H1 (cell line): ENCODE data around the gene VPS37D. TPM values are rescaled to one million over a fixed set of nuclear protein-coding genes. Genes with fewer than 3 reads are reported as not detected.
"Not testable (repeated sequence)": the region's sequence is repeated elsewhere in the genome, so short reads cannot be mapped to it uniquely, and the experiment has no call there.

Experiments used
- CTCF ChIA-PET: fragments of 300-600 bp; sonication (Branson Sonifier 250); formaldehyde crosslinking; loops from one replicate; lab custom pipeline; 2021; ENCODE audit not compliant: partially characterized antibody; lab: Charles Lee
- POLR2A ChIA-PET: fragments of 300-600 bp; sonication (Branson Sonifier 250); formaldehyde crosslinking; loops from one replicate; lab custom pipeline; 2021; ENCODE audit warnings: inconsistent platforms; ENCODE audit not compliant: partially characterized antibody; lab: Charles Lee
- DNase-seq, 2 experiments: peaks; one replicate each; pipeline versions ENCODE4 v3.0.0 to v3.0.0-alpha.2; 2010 to 2022; ENCODE audit warnings: low spot score in 2 of 2, low read depth in 1 of 2, mixed read lengths in 1 of 2
- FAIRE-seq: peaks from 2 replicates; lab custom pipeline; 2011; peaks lifted over from hg19 to GRCh38; lab: Jason Lieb, UNC
- H2AFZ ChIP-seq: 2 replicates; pipeline ENCODE4 v1.8.1; 2012; ENCODE audit warnings: low read length, inconsistent platforms
- H2AK5ac ChIP-seq: 2 replicates; pipeline ENCODE4 v1.6.1; 2013; ENCODE audit warnings: low read depth, low read length
- H2BK120ac ChIP-seq: replicated peaks from 2 replicates; pipeline ENCODE3; 2013; ENCODE audit warnings: low read depth, low read length, inconsistent platforms
- H2BK12ac ChIP-seq: 2 replicates; pipeline ENCODE4 v1.6.1; 2013; ENCODE audit warnings: low read depth, low read length
- H2BK15ac ChIP-seq: 2 replicates; pipeline ENCODE4 v1.6.1; 2013; ENCODE audit warnings: low read length
- H2BK20ac ChIP-seq: 2 replicates; pipeline ENCODE4 v1.6.1; 2013; ENCODE audit warnings: low read length
- H2BK5ac ChIP-seq: 2 replicates; pipeline ENCODE4 v1.6.1; 2013; ENCODE audit warnings: low read depth, low read length
- H3K14ac ChIP-seq: 2 replicates; pipeline ENCODE4 v1.6.1; 2013; ENCODE audit warnings: inconsistent platforms; ENCODE audit not compliant: insufficient read length
- H3K18ac ChIP-seq: 2 replicates; pipeline ENCODE4 v1.6.1; 2013; ENCODE audit warnings: low read length; ENCODE audit errors: extremely low read depth
- H3K23ac ChIP-seq: 2 replicates; pipeline ENCODE4 v1.6.1; 2013; ENCODE audit warnings: inconsistent platforms; ENCODE audit not compliant: insufficient read length
- H3K23me2 ChIP-seq: 2 replicates; pipeline ENCODE4 v1.6.1; 2013; ENCODE audit warnings: low read depth, low read length
- H3K27ac ChIP-seq: 2 replicates; pipeline ENCODE4 v1.6.1; 2011; ENCODE audit warnings: low read depth, low read length, inconsistent platforms
- H3K27me3 ChIP-seq, 4 experiments: replicated peaks in 1 of 4; 1 replicate in 1 of 4; 2 replicates in 3 of 4; pipeline versions ENCODE4 v1.6.1 to v1.8.1; 2011 to 2013; ENCODE audit warnings: low read length in 3 of 4, mild to moderate bottlenecking in 3 of 4, inconsistent platforms in 2 of 4, mixed read lengths in 2 of 4, moderate library complexity in 1 of 4; ENCODE audit not compliant: control insufficient read depth in 3 of 4, insufficient read depth in 3 of 4; ENCODE audit errors: extremely low read depth in 1 of 4
- H3K36me3 ChIP-seq, 4 experiments: 2 replicates each; pipeline versions ENCODE4 v1.6.1 to v1.8.1; 2011 to 2013; ENCODE audit warnings: mild to moderate bottlenecking in 4 of 4, low read length in 3 of 4, moderate library complexity in 2 of 4, control low read depth in 1 of 4, inconsistent platforms in 1 of 4; ENCODE audit not compliant: insufficient read depth in 4 of 4, control insufficient read depth in 2 of 4
- H3K4ac ChIP-seq: replicated peaks from 2 replicates; pipeline ENCODE3; 2013; ENCODE audit warnings: low read length, low read depth, mixed read lengths, inconsistent platforms; ENCODE audit not compliant: insufficient read length
- H3K4me1 ChIP-seq, 4 experiments: replicated peaks in 1 of 4; 1 replicate in 1 of 4; 2 replicates in 3 of 4; pipeline versions ENCODE4 v1.6.1 to v1.8.1; 2011 to 2013; ENCODE audit warnings: low read length in 3 of 4, inconsistent platforms in 2 of 4, mixed read lengths in 1 of 4; ENCODE audit not compliant: insufficient read depth in 4 of 4, control insufficient read depth in 3 of 4
- H3K4me2 ChIP-seq, 2 experiments: 2 replicates each; pipeline versions ENCODE4 v1.6.1 to v1.8.1; 2011 to 2013; ENCODE audit warnings: low read depth in 2 of 2, low read length in 2 of 2, control low read depth in 1 of 2, inconsistent platforms in 1 of 2, mild to moderate bottlenecking in 1 of 2; ENCODE audit not compliant: insufficient read depth in 1 of 2
- H3K4me3 ChIP-seq, 4 experiments: fragments of 200-600, 300-600 bp in 1 of 4; sonication (generic), shearing (Covaris generic), sonication (Bioruptor Twin) in 1 of 4; 2 replicates each; pipeline versions ENCODE4 v1.5.1 to v1.8.1; 2011 to 2016; ENCODE audit warnings: low read length in 4 of 4, low read depth in 3 of 4, control low read depth in 2 of 4, inconsistent platforms in 2 of 4, mild to moderate bottlenecking in 2 of 4, mixed read lengths in 1 of 4, moderate library complexity in 1 of 4; ENCODE audit not compliant: insufficient read depth in 2 of 4; ENCODE audit errors: extremely low read depth in 1 of 4
- H3K56ac ChIP-seq: replicated peaks from 2 replicates; pipeline ENCODE3; 2013; ENCODE audit warnings: low read depth, mild to moderate bottlenecking, mixed read lengths, low read length, inconsistent platforms; ENCODE audit not compliant: insufficient read length
- H3K79me1 ChIP-seq: 2 replicates; pipeline ENCODE4 v1.6.1; 2013; ENCODE audit warnings: low read depth, low read length, control low read depth
- H3K79me2 ChIP-seq, 2 experiments: 2 replicates each; pipeline versions ENCODE4 v1.6.1 to v1.8.1; 2012 to 2013; ENCODE audit warnings: low read length in 2 of 2, mild to moderate bottlenecking in 2 of 2, inconsistent platforms in 1 of 2; ENCODE audit not compliant: insufficient read depth in 2 of 2, control insufficient read depth in 1 of 2
- H3K9ac ChIP-seq, 4 experiments: replicated peaks in 1 of 4; 1 replicate in 1 of 4; 2 replicates in 3 of 4; pipeline versions ENCODE4 v1.6.1 to v1.8.1; 2011 to 2013; ENCODE audit warnings: low read depth in 3 of 4, low read length in 3 of 4, control low read depth in 2 of 4, mild to moderate bottlenecking in 2 of 4, moderate library complexity in 2 of 4, inconsistent platforms in 1 of 4; ENCODE audit errors: extremely low read depth in 1 of 4
- H3K9me3 ChIP-seq, 2 experiments: 2 replicates each; pipeline versions ENCODE4 v1.6.1 to v1.8.1; 2012 to 2013; ENCODE audit warnings: mild to moderate bottlenecking in 2 of 2, moderate library complexity in 2 of 2, control low read depth in 1 of 2, inconsistent platforms in 1 of 2, low read depth in 1 of 2, low read length in 1 of 2, mixed read lengths in 1 of 2; ENCODE audit not compliant: insufficient read depth in 2 of 2
- H4K20me1 ChIP-seq, 2 experiments: replicated peaks in 1 of 2; 2 replicates each; pipeline versions ENCODE3 to v1.8.1; 2011 to 2013; ENCODE audit warnings: inconsistent platforms in 2 of 2, low read length in 2 of 2, mild to moderate bottlenecking in 1 of 2; ENCODE audit not compliant: insufficient read depth in 2 of 2, control insufficient read depth in 1 of 2
- H4K5ac ChIP-seq: 2 replicates; pipeline ENCODE4 v1.6.1; 2013; ENCODE audit warnings: low read length, low read depth, mixed read lengths, inconsistent platforms; ENCODE audit not compliant: insufficient read length
- H4K8ac ChIP-seq: 2 replicates; pipeline ENCODE4 v1.8.0; 2013; ENCODE audit warnings: mild to moderate bottlenecking, moderate library complexity, low read length, inconsistent platforms; ENCODE audit not compliant: insufficient read depth; ENCODE audit errors: extremely low read depth
- H4K91ac ChIP-seq: replicated peaks from 2 replicates; pipeline ENCODE3; 2013; ENCODE audit warnings: low read length, mixed read lengths, inconsistent platforms; ENCODE audit not compliant: insufficient read length
- WGBS, 2 experiments: shearing (Covaris generic) in 1 of 2; methylation state at CpG; one replicate each; pipeline versions ENCODE4 v1.1.6 to v1.1.7; 2013 to 2015; ENCODE audit warnings: low lambda C conversion rate in 2 of 2, mixed read lengths in 2 of 2, inconsistent platforms in 1 of 2, low coverage in 1 of 2, missing lambda C conversion rate in 1 of 2; ENCODE audit not compliant: insufficient replicate concordance in 2 of 2, insufficient coverage in 1 of 2, insufficient read length in 1 of 2; ENCODE audit errors: extremely low coverage in 1 of 2, missing lambda C conversion rate in 1 of 2; 5-methylcytosine and 5-hydroxymethylcytosine counted together
- polyA plus RNA-seq, 7 experiments: library from polyadenylated mRNA; depleted of rRNA in 3 of 7; stranded (reverse) in 5 of 7; unstranded in 2 of 7; fragments of >200 nt in 5 of 7; fragments of 200-250 nt in 2 of 7; gene quantifications; 1 replicate in 5 of 7; 2 replicates in 1 of 7; 4 replicates in 1 of 7; pipeline versions ENCODE4 v1.2.1 to v1.2.3, GENCODE V29; 2011 to 2013; ENCODE audit warnings: missing spikeins in 2 of 7, mixed read lengths in 2 of 7
- total RNA-seq: library from RNA; stranded (reverse); fragmentation: NEBNext Ultra II Directional; extraction: Animal tissue kit (Norgen Biotek cat#: 25700); gene quantifications from 2 replicates; pipeline ENCODE4 v1.2.1, GENCODE V29; 2021

VPS37D gene
- total and polyA plus RNA-seq, 2 of the 8 experiments (the other 6 are each of a cell fraction or from before 2014, with no cell fraction given) = 3.4 to 5.0 TPM

GRCh38 chr7:73619394-73619793, 48.2 kb upstream of the VPS37D start:
- not testable (repeated sequence) for H4K8ac ChIP-seq, H4K5ac ChIP-seq, H2BK12ac ChIP-seq, H3K27ac ChIP-seq, H3K14ac ChIP-seq, H2AFZ ChIP-seq, H3K79me2 ChIP-seq, DNase-seq, H3K9me3 ChIP-seq, H3K36me3 ChIP-seq, H3K79me1 ChIP-seq, H4K20me1 ChIP-seq, H3K23ac ChIP-seq, H3K4me2 ChIP-seq, H4K91ac ChIP-seq, H2BK5ac ChIP-seq, H2BK20ac ChIP-seq, H3K9ac ChIP-seq, H2AK5ac ChIP-seq, H3K4me3 ChIP-seq, H3K4ac ChIP-seq, H3K56ac ChIP-seq, H3K4me1 ChIP-seq, H3K18ac ChIP-seq, FAIRE-seq, H2BK120ac ChIP-seq, H2BK15ac ChIP-seq
- ChIA-PET CTCF (interaction anchor here (0.6 to 17.4 kb wide), 4 partner anchors 10 to 82 kb away, joined by 4 to 136 read pairs (median 28); no protein-coding TSS in a partner anchor), POLR2A (interaction anchor here (0.6 to 1.5 kb wide), 5 partner anchors 10 to 116 kb away, joined by 3 read pairs; no protein-coding TSS in a partner anchor)
- peaks cover 18% of the 10 kb centered on the region for H3K23me2 ChIP-seq
- 95% methylated on average over 10 of the region's 11 CpGs; no CpG with 5 or more reads in 1 of the 2 experiments for WGBS, 2 experiments
- H3K27me3 ChIP-seq = peaks cover 0 to 12% (median 10%) of the 10 kb centered on the region in 4 experiments; a peak in 5 of 7 replicates
